Transverse colon (tissue), 4 donors: ENCODE measurements around the gene IMMP2L. TPM values are rescaled to one million over a fixed set of nuclear protein-coding genes. Genes with fewer than 3 reads are reported as not detected.
"Not testable (repeated sequence)": the region's sequence is repeated elsewhere in the genome, so short reads cannot be mapped to it uniquely, and the experiment has no call there.

Source experiments
- DNase-seq: peaks from one replicate; pipeline ENCODE4 v3.0.0-alpha.2; 2019
- H3K27ac ChIP-seq, 4 donors: fragments of 200-600 bp; sonication (generic); 2 replicates each; pipeline ENCODE4 v1.5.1; 2016 to 2018; ENCODE audit warnings: inconsistent platforms in 4 of 4
- H3K27me3 ChIP-seq: fragments of 200-600 bp; sonication (generic); 2 replicates; pipeline ENCODE4 v1.5.1; 2017; ENCODE audit warnings: inconsistent platforms
- H3K36me3 ChIP-seq, 4 donors: fragments of 200-600 bp; sonication (generic); 2 replicates each; pipeline ENCODE4 v1.5.1; 2017 to 2019; ENCODE audit warnings: inconsistent platforms in 4 of 4
- H3K4me1 ChIP-seq, 4 donors: fragments of 200-600 bp; sonication (generic); 2 replicates each; pipeline ENCODE4 v1.5.1; 2017 to 2020; ENCODE audit warnings: inconsistent platforms in 4 of 4
- H3K4me3 ChIP-seq, 4 donors: fragments of 200-600 bp; sonication (generic); 1 replicate in 1 of 4; 2 replicates in 3 of 4; pipeline versions ENCODE4 v1.5.1 to v1.6.1; 2017 to 2019; ENCODE audit warnings: inconsistent platforms in 4 of 4
- H3K9me3 ChIP-seq, 2 donors: fragments of 200-600 bp; sonication (generic); 2 replicates each; pipeline ENCODE4 v1.5.1; 2017 to 2019; ENCODE audit warnings: inconsistent platforms in 2 of 2
- CTCF ChIP-seq, 5 experiments: fragments of 200-600 bp in 3 of 5; fragments of 450-650 bp in 2 of 5; sonication (generic) in 3 of 5; IDR thresholded peaks; 1 replicate in 2 of 5; 2 replicates in 3 of 5; pipeline ENCODE4 v1.5.1; 2016 to 2017; ENCODE audit warnings: antibody characterized with exemption in 5 of 5, inconsistent platforms in 3 of 5, mild to moderate bottlenecking in 2 of 5, moderate library complexity in 1 of 5
- EP300 ChIP-seq: sonication (generic); formaldehyde crosslinking; IDR thresholded peaks from one replicate; pipeline ENCODE4 v1.6.1; 2017; ENCODE audit warnings: antibody characterized with exemption, low read depth
- POLR2A ChIP-seq: fragments of 450-650 bp; IDR thresholded peaks from one replicate; pipeline ENCODE4 v1.6.1; 2016; ENCODE audit warnings: antibody characterized with exemption, mild to moderate bottlenecking, moderate library complexity
- POLR2AphosphoS5 ChIP-seq, 3 donors: sonication (generic); formaldehyde crosslinking; IDR thresholded peaks; one replicate each; pipeline ENCODE4 v1.6.1; 2016; ENCODE audit warnings: antibody characterized with exemption in 3 of 3
- WGBS, 2 donors: methylation state at CpG; one replicate each; pipeline ENCODE4 v1.1.5; 2018; ENCODE audit warnings: low coverage in 1 of 2; 5-methylcytosine and 5-hydroxymethylcytosine counted together
- in situ Hi-C, 4 donors: fragments of 200-750 bp; cut with MboI; loops; one replicate each; pipeline versions ENCODE4 v1.15.0 to v1.15.1; 2017; ENCODE audit warnings: low sequenced_read_pairs in 3 of 4, low pct_ligation_motif_present in 1 of 4, low pct_unique_long_range_greater_than_20kb in 1 of 4
- intact Hi-C: fragments of 100-400 bp; cut with DNase I; formaldehyde crosslinking; loops from one replicate; pipeline ENCODE4 v1.15.1; 2023; ENCODE audit warnings: low total_unique reads
- total RNA-seq, 4 donors: library from RNA; depleted of rRNA; stranded (reverse); fragments of >200 nt; gene quantifications; one replicate each; pipeline ENCODE4 v1.1.0, GENCODE V29; 2016

Gene IMMP2L
- total RNA-seq, 4 donors from 2014 or later: 8.6 to 69.6 (median 10.9) TPM

GRCh38 chr7:111328487-111328886 lies 233.8 kb downstream of the IMMP2L start:
- in situ Hi-C loops: no loop called here
- 82 to 92% methylated on average over 2 of the region's 2 CpGs for WGBS, 2 donors

GRCh38 chr7:111324776-111325175 lies 237.5 kb downstream of the IMMP2L start:
- in situ Hi-C loops: no loop called here
- no peak for DNase-seq
- Histone ChIP-seq H3K36me3 (no peaks in the 10 kb centered on the region), H3K27ac (no peak overlapping the region), H3K27me3 (no peaks in the 10 kb centered on the region), H3K4me1 (no peaks in the 10 kb centered on the region), H3K9me3 (no peaks in the 10 kb centered on the region), H3K4me3 (no peak overlapping the region)
- intact Hi-C loops: no loop called here
- TF ChIP-seq POLR2A (no peak), POLR2AphosphoS5 (IDR thresholded peaks at IDR 0.05) (no peak), CTCF (IDR thresholded peaks at IDR 0.05) (no peak), EP300 (no peak)

More at GRCh38 chr7:111328487-111328886, 233.8 kb downstream of the IMMP2L start:
- Histone ChIP-seq H3K27ac (no peak overlapping the region), H3K27me3 (no peaks in the 10 kb centered on the region), H3K4me3 (no peak overlapping the region), H3K4me1 (no peaks in the 10 kb centered on the region), H3K36me3 (no peaks in the 10 kb centered on the region), H3K9me3 (no peaks in the 10 kb centered on the region)
- intact Hi-C loops: loop anchor here (2.0 kb wide), 1 partner anchor 62 kb away; no protein-coding TSS in a partner anchor
- no peak for DNase-seq
- TF ChIP-seq CTCF (IDR thresholded peaks at IDR 0.05) (no peak), POLR2AphosphoS5 (IDR thresholded peaks at IDR 0.05) (no peak), EP300 (no peak), POLR2A (no peak)

- no peak for TF ChIP-seq EP300
- TF ChIP-seq POLR2A: no peak
- TF ChIP-seq POLR2AphosphoS5 (IDR thresholded peaks at IDR 0.05): no peak
- TF ChIP-seq CTCF (IDR thresholded peaks at IDR 0.05): no peak
- intact Hi-C loops: no loop called here
Observed at GRCh38 chr7:111324228-111324627, 238.1 kb downstream of the IMMP2L start.

GRCh38 chr7:111323670-111324069 lies 238.6 kb downstream of the IMMP2L start:
- H3K4me1 ChIP-seq, H3K36me3 ChIP-seq, DNase-seq, H3K9me3 ChIP-seq, H3K27me3 ChIP-seq, in situ Hi-C loops, H3K27ac ChIP-seq, intact Hi-C loops, H3K4me3 ChIP-seq: not testable (repeated sequence)
- 88 to 99% methylated on average over 3 of the region's 3 CpGs for WGBS, 2 donors

More at GRCh38 chr7:111324228-111324627, 238.1 kb downstream of the IMMP2L start:
- Histone ChIP-seq H3K27ac (no peak overlapping the region), H3K36me3 (no peaks in the 10 kb centered on the region), H3K9me3 (no peaks in the 10 kb centered on the region), H3K4me3 (no peak overlapping the region), H3K4me1 (no peaks in the 10 kb centered on the region), H3K27me3 (no peaks in the 10 kb centered on the region)
- no peak for DNase-seq
- in situ Hi-C loops: no loop called here

DNA sequence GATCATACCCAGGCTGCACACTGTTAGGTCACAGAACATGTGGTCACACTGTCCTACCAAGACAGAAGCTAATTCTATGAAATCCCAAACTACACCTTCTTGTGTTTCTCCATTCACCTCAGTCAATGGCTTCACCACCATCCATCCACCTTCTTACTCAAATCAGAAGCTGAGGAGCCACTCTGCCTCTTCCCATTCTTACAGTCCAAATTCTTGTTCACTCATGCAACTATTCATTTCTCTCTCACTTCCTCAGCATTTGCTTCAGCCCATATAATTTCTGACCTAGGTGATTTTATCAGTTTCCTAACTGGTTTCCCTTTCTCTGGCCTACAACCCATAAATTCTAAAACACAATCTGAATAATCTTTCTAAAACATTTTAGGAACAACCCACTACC lies 242.2 kb downstream of the IMMP2L start:
- H3K36me3 ChIP-seq: no peaks in the 10 kb centered on the region
- in situ Hi-C loops: no loop called here
- H3K4me1 ChIP-seq: no peaks in the 10 kb centered on the region

More for the DNA sequence above, 242.2 kb downstream of the IMMP2L start:
- DNase-seq: no peak
- H3K27ac ChIP-seq: no peak overlapping the region
- no peaks in the 10 kb centered on the region for H3K9me3 ChIP-seq
- no peak for TF ChIP-seq CTCF (IDR thresholded peaks at IDR 0.05)
- no peak for TF ChIP-seq POLR2AphosphoS5 (IDR thresholded peaks at IDR 0.05)
- TF ChIP-seq EP300: no peak
- no peak for TF ChIP-seq POLR2A
- H3K4me3 ChIP-seq: no peak overlapping the region
- H3K27me3 ChIP-seq: no peaks in the 10 kb centered on the region
- intact Hi-C loops: no loop called here
